OCI-LY7 (cell line): ENCODE measurements around the gene NRDC. TPM values are rescaled to one million over a fixed set of nuclear protein-coding genes. Genes with fewer than 3 reads are reported as not detected.

Experiments used
- BruUV-seq: library from RNA; stranded (reverse); fragments of 400-500 nt; replicated peaks from 2 replicates; lab custom pipeline; 2021; lab: Mats Ljungman, UMichigan
- CTCF ChIA-PET: fragments of 300-600 bp; sonication (Branson Sonifier 250); formaldehyde crosslinking; loops from one replicate; lab custom pipeline; 2022; ENCODE audit warnings: antibody characterized with exemption; ENCODE audit not compliant: unreplicated experiment; lab: Charles Lee
- POLR2A ChIA-PET: fragments of 300-600 bp; sonication (Branson Sonifier 250); formaldehyde crosslinking; loops from one replicate; lab custom pipeline; 2022; ENCODE audit warnings: antibody characterized with exemption; lab: Charles Lee
- DNase-seq: peaks from one replicate; pipeline ENCODE4 v3.0.0-alpha.2; 2015; ENCODE audit warnings: low spot score
- H2AFZ ChIP-seq: fragments of 200-600 bp; sonication (generic), shearing (Covaris generic); 2 replicates; pipeline ENCODE4 v1.6.1; 2014; ENCODE audit warnings: mild to moderate bottlenecking, antibody characterized with exemption, low read length, moderate library complexity
- H3K27ac ChIP-seq: fragments of 200-600 bp; sonication (generic); 2 replicates; pipeline ENCODE4 v1.5.1; 2014; ENCODE audit warnings: mixed run types, low read depth, mild to moderate bottlenecking, moderate library complexity, low read length, inconsistent platforms; ENCODE audit not compliant: poor library complexity, severe bottlenecking
- H3K36me3 ChIP-seq: fragments of 200-600 bp; sonication (generic); 2 replicates; pipeline ENCODE4 v1.6.1; 2014; ENCODE audit warnings: mild to moderate bottlenecking, antibody characterized with exemption, low read length, moderate library complexity, mixed read lengths; ENCODE audit not compliant: insufficient read depth
- H3K4me1 ChIP-seq: fragments of 200-600 bp; sonication (generic); 2 replicates; pipeline ENCODE4 v1.5.1; 2014; ENCODE audit warnings: mild to moderate bottlenecking, low read length; ENCODE audit not compliant: insufficient read depth, poor library complexity, severe bottlenecking
- H3K4me2 ChIP-seq: fragments of 200-600 bp; sonication (generic); 2 replicates; pipeline ENCODE4 v1.6.1; 2014; ENCODE audit warnings: mild to moderate bottlenecking, low read length
- H3K4me3 ChIP-seq: fragments of 200-600 bp; sonication (generic); 2 replicates; pipeline ENCODE4 v1.5.1; 2014; ENCODE audit warnings: mild to moderate bottlenecking, low read depth, low read length; ENCODE audit not compliant: poor library complexity, severe bottlenecking
- H3K79me2 ChIP-seq: fragments of 200-600 bp; sonication (generic); 2 replicates; pipeline ENCODE4 v1.6.1; 2016; ENCODE audit warnings: low read depth, mild to moderate bottlenecking, low read length, moderate library complexity, mixed read lengths; ENCODE audit not compliant: insufficient read depth
- H3K9me2 ChIP-seq: fragments of 200-600 bp; sonication (generic); 2 replicates; pipeline ENCODE4 v1.6.1; 2016; ENCODE audit warnings: mild to moderate bottlenecking, low read length, mixed read lengths; ENCODE audit not compliant: insufficient read depth
- H3K9me3 ChIP-seq: fragments of 200-600 bp; sonication (generic); 2 replicates; pipeline ENCODE4 v1.6.1; 2014; ENCODE audit warnings: mild to moderate bottlenecking, mixed run types, low read length, mixed read lengths
- H4K20me1 ChIP-seq: fragments of 200-600 bp; sonication (generic); 2 replicates; pipeline ENCODE4 v1.6.1; 2014; ENCODE audit warnings: mild to moderate bottlenecking, antibody characterized with exemption, low read length, moderate library complexity, mixed read lengths; ENCODE audit not compliant: insufficient read depth
- EZH2phosphoT487 ChIP-seq: fragments of 200-600 bp; sonication (generic); IDR thresholded peaks from 2 replicates; pipeline ENCODE4 v1.6.1; 2018; ENCODE audit warnings: low read depth, borderline replicate concordance, mild to moderate bottlenecking, mixed run types, antibody characterized with exemption, low read length, moderate library complexity, mixed read lengths
- intact Hi-C: fragments of 100-400 bp; cut with micrococcal nuclease; formaldehyde crosslinking; loops from one replicate; pipeline ENCODE4 v1.10.0; 2022; ENCODE audit not compliant: unreplicated experiment
- total RNA-seq, 2 experiments: library from RNA; depleted of rRNA in 1 of 2; stranded (reverse); fragments of >200 nt in 1 of 2; shearing (Covaris generic) in 1 of 2; gene quantifications; 2 replicates each; pipeline ENCODE4 v1.2.3, GENCODE V29; 2014 to 2022
- TF ChIP-seq, protein P1 (sequence below): fragments of 200-600 bp; sonication (generic); conservative IDR thresholded peaks from 2 replicates; pipeline ENCODE4 v1.5.1; 2014; ENCODE audit warnings: mild to moderate bottlenecking, antibody characterized with exemption, low read length, moderate library complexity, mixed read lengths

Gene NRDC
- total RNA-seq, 2 experiments from 2014 or later: 48.0 to 162 TPM

DNA sequence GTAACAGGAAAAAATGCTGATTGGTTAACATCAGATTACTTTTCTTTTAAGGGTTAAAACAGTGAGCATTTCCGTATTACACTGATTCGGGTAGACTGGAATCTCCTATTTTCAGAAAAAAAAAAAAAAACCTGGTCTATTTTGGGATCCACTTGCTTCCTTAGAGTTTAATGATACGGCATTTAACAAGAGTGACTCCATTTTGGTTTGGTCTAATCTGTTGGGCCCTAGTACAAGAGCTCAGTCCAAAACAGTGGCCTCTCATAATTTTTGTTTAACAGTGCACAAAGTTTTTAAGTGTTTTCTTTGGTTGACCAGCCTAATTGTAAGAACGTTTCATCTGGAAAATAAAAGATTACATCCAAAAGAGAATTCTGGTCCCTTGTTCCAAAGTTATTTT, 120.2 kb downstream of the NRDC start:
- no peak for DNase-seq
- Histone ChIP-seq H3K79me2 (no peaks in the 10 kb centered on the region), H3K27ac (no peak overlapping the region), H3K4me3 (no peak overlapping the region), H3K9me2 (no peaks in the 10 kb centered on the region), H3K4me2 (no peak overlapping the region), H2AFZ (no peak overlapping the region), H4K20me1 (no peaks in the 10 kb centered on the region), H3K4me1 (no peaks in the 10 kb centered on the region), H3K9me3 (no peaks in the 10 kb centered on the region), H3K36me3 (peaks cover 49% of the 10 kb centered on the region)
- BruUV-seq: no TSS peak
- ChIA-PET CTCF (no interaction called here), POLR2A (interaction anchor here (1.0 kb wide), 1 partner anchor 10 kb away, joined by 3 read pairs; no protein-coding TSS in a partner anchor)
- intact Hi-C loops: no loop called here
- no peak for TF ChIP-seq EZH2phosphoT487
- TF ChIP-seq, protein P1, sequence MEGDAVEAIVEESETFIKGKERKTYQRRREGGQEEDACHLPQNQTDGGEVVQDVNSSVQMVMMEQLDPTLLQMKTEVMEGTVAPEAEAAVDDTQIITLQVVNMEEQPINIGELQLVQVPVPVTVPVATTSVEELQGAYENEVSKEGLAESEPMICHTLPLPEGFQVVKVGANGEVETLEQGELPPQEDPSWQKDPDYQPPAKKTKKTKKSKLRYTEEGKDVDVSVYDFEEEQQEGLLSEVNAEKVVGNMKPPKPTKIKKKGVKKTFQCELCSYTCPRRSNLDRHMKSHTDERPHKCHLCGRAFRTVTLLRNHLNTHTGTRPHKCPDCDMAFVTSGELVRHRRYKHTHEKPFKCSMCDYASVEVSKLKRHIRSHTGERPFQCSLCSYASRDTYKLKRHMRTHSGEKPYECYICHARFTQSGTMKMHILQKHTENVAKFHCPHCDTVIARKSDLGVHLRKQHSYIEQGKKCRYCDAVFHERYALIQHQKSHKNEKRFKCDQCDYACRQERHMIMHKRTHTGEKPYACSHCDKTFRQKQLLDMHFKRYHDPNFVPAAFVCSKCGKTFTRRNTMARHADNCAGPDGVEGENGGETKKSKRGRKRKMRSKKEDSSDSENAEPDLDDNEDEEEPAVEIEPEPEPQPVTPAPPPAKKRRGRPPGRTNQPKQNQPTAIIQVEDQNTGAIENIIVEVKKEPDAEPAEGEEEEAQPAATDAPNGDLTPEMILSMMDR: no peak

DNA sequence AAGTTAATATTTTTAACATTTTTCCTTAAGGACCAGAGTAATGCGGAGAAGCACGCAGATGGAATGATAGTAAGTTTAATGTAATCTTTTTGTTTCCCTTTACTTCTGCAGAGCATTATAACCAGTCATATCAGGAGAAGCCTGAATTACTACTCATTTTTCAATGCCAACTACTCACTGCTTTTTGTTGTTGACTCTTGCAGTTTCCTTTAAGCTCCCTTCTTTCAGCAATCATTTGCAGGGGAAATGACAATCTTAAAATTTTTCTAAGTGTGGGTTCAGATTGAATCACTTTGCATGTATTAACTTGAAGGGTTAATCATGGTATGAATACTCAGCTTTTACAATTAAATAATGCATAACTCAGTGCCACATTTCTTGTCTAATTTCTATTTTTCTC, 122.2 kb downstream of the NRDC start:
- ChIA-PET CTCF (no interaction called here), POLR2A (interaction anchor here (0.6 kb wide), 1 partner anchor 88 kb away, joined by 3 read pairs; no protein-coding TSS in a partner anchor)
- no peaks in the 10 kb centered on the region for H3K79me2 ChIP-seq
- no peaks in the 10 kb centered on the region for H3K9me2 ChIP-seq
- H2AFZ ChIP-seq: no peak overlapping the region
- H3K4me1 ChIP-seq: no peaks in the 10 kb centered on the region
- H3K27ac ChIP-seq: no peak overlapping the region
- H3K4me2 ChIP-seq: no peak overlapping the region
- TF ChIP-seq EZH2phosphoT487: no peak
- TF ChIP-seq, protein P1: no peak
- BruUV-seq: no TSS peak
- no peak overlapping the region for H3K4me3 ChIP-seq
- no peak for DNase-seq
- no peaks in the 10 kb centered on the region for H3K9me3 ChIP-seq
- H3K36me3 ChIP-seq: peaks cover 56% of the 10 kb centered on the region
- intact Hi-C loops: no loop called here
- no peaks in the 10 kb centered on the region for H4K20me1 ChIP-seq

DNA sequence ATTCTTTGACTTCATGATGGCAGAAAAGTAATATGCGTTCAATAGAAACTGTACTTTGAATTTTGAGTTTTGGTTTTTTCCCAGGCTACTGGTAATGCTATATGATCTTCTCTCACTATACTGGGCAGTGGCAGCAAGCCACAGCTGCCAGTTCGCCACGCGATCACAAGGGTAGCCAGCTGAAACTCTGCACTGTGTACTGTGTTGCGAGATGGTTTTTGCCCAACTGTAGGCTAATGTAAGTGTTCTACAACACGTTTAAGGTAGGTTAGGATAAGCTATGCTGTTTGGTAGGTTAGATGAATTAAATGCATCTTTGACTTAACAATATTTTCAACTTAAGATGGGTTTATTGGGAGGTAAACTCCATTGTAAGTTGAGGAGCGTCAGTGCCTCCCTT, 123.1 kb downstream of the NRDC start:
- POLR2A ChIA-PET: interaction anchor here (0.6 kb wide), 2 partner anchors 89 to 130 kb away, joined by 3 read pairs; no protein-coding TSS in a partner anchor
- intact Hi-C loops: no loop called here
- CTCF ChIA-PET: interaction anchor here (0.6 kb wide), 1 partner anchor 1332 kb away, joined by 4 read pairs; no protein-coding TSS in a partner anchor

More for the DNA sequence above, 123.1 kb downstream of the NRDC start:
- no peak overlapping the region for H3K27ac ChIP-seq
- no peaks in the 10 kb centered on the region for H3K9me2 ChIP-seq
- H3K36me3 ChIP-seq: peaks cover 57% of the 10 kb centered on the region
- no peak overlapping the region for H3K4me3 ChIP-seq
- TF ChIP-seq, protein P1: no peak
- no peak for TF ChIP-seq EZH2phosphoT487
- H3K4me2 ChIP-seq: no peak overlapping the region
- DNase-seq: no peak
- H3K9me3 ChIP-seq: no peaks in the 10 kb centered on the region
- H4K20me1 ChIP-seq: no peaks in the 10 kb centered on the region
- H2AFZ ChIP-seq: no peak overlapping the region
- no peaks in the 10 kb centered on the region for H3K4me1 ChIP-seq
- no peaks in the 10 kb centered on the region for H3K79me2 ChIP-seq
- BruUV-seq: no TSS peak
